ENCODE measurements around the gene GARIN1A.

- TF ChIP-seq CTCF (IDR thresholded peaks at IDR 0.05) (no peak), POLR2A (IDR thresholded peaks at IDR 0.05) (no peak)
These were observed 42.8 kb downstream of the GARIN1A start for GRCh38 chr7:128714701-128715495.
